ENCODE data around the gene PASD1. TPM values are rescaled to one million over a fixed set of nuclear protein-coding genes. Genes with fewer than 3 reads are reported as not detected.

Gene PASD1
- polyA plus RNA-seq (2011; rRNA removed) (not detected in 2 replicates), polyA minus RNA-seq (2011; rRNA and poly(A)+ RNA removed) (0.09 TPM in 1 of 2 replicates, not detected in the other)

GRCh38 chrX:151563449-151563848, at the start of gene PASD1:
Gene PASD1, plus strand, starts transcription at chrX:151563675. Its CDS starts 37,879 bp downstream, at chrX:151601554.
- CTCF ChIA-PET, result no interaction called here
- no peak within 1 kb of the TSS for H3K27ac ChIP-seq (ENCODE audit: low read depth, low read length)
- POLR2A ChIA-PET, result no interaction called here
- H3K9me3 ChIP-seq (ENCODE audit: control insufficient read depth, insufficient read depth, low read length), result peaks cover 14% of the 10 kb centered on the region
- no peak for TF ChIP-seq CTCF (IDR thresholded peaks at IDR 0.05; ENCODE audit: low read depth, low read length)
- no peak within 1 kb of the TSS for H3K4me3 ChIP-seq (ENCODE audit: low read depth, low read length)
- no peak for DNase-seq (ENCODE audit: low read depth, low spot score)
- no peaks in the 10 kb centered on the region for H3K27me3 ChIP-seq (ENCODE audit: control insufficient read depth, insufficient read depth, low read length)

DNA sequence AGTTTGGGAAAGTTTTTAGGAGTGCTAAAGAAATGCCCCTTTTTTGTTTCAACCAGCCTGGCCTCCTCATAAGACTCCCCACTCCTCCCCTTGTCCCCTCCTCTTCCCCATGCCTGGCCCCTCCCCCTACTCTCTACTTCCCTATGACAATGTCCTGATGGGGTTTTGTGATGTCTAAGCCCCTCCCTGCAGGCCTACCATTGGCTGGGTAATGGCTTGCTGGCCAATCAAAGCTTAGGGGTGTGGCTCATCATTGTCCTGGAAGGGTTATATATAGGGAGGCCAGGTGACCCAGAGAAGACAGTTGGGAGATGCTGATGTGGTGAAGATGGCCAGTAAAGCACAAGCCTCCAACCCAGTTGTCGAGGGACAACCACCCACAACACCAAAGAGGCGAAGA, 48.2 kb upstream of the PASD1 start:
- no peak for TF ChIP-seq CTCF (IDR thresholded peaks at IDR 0.05; ENCODE audit: low read depth, low read length)
- H3K27ac ChIP-seq (ENCODE audit: low read depth, low read length), result no peak overlapping the region
- DNase-seq (ENCODE audit: low read depth, low spot score), result no peak
- ChIA-PET POLR2A (no interaction called here), CTCF (no interaction called here)
- H3K9me3 ChIP-seq (ENCODE audit: control insufficient read depth, insufficient read depth, low read length), result peaks cover 7% of the 10 kb centered on the region
- H3K4me3 ChIP-seq (ENCODE audit: low read depth, low read length), result no peak overlapping the region
- no peaks in the 10 kb centered on the region for H3K27me3 ChIP-seq (ENCODE audit: control insufficient read depth, insufficient read depth, low read length)

- ChIA-PET CTCF (no interaction called here), POLR2A (no interaction called here)
- Histone ChIP-seq H3K4me3 (ENCODE audit: low read depth, low read length) (no peak overlapping the region), H3K27ac (ENCODE audit: low read depth, low read length) (no peak overlapping the region), H3K27me3 (ENCODE audit: control insufficient read depth, insufficient read depth, low read length) (no peaks in the 10 kb centered on the region), H3K9me3 (ENCODE audit: control insufficient read depth, insufficient read depth, low read length) (peaks cover 7% of the 10 kb centered on the region)
- no peak for TF ChIP-seq CTCF (IDR thresholded peaks at IDR 0.05; ENCODE audit: low read depth, low read length)
- no peak for DNase-seq (ENCODE audit: low read depth, low spot score)
These were observed 46.8 kb upstream of the PASD1 start for GRCh38 chrX:151516538-151517187.

GRCh38 chrX:151517421-151517820, 46.1 kb upstream of the PASD1 start:
- Histone ChIP-seq H3K9me3 (ENCODE audit: control insufficient read depth, insufficient read depth, low read length) (peaks cover 7% of the 10 kb centered on the region), H3K27ac (ENCODE audit: low read depth, low read length) (no peak overlapping the region), H3K4me3 (ENCODE audit: low read depth, low read length) (no peak overlapping the region), H3K27me3 (ENCODE audit: control insufficient read depth, insufficient read depth, low read length) (no peaks in the 10 kb centered on the region)
- DNase-seq (ENCODE audit: low read depth, low spot score), result no peak
- TF ChIP-seq CTCF (IDR thresholded peaks at IDR 0.05; ENCODE audit: low read depth, low read length), result no peak
- ChIA-PET POLR2A (no interaction called here), CTCF (no interaction called here)

- POLR2A ChIA-PET, result no interaction called here
- no peak for DNase-seq (ENCODE audit: low read depth, low spot score)
- H3K9me3 ChIP-seq (ENCODE audit: control insufficient read depth, insufficient read depth, low read length), result no peaks in the 10 kb centered on the region
- H3K27ac ChIP-seq (ENCODE audit: low read depth, low read length), result no peak overlapping the region
- TF ChIP-seq CTCF (IDR thresholded peaks at IDR 0.05; ENCODE audit: low read depth, low read length), result no peak
- H3K27me3 ChIP-seq (ENCODE audit: control insufficient read depth, insufficient read depth, low read length), result no peaks in the 10 kb centered on the region
- CTCF ChIA-PET, result interaction anchor here (0.6 kb wide), 1 partner anchor 226 kb away, joined by 3 read pairs; no protein-coding TSS in a partner anchor
- no peak overlapping the region for H3K4me3 ChIP-seq (ENCODE audit: low read depth, low read length)
These were observed 40.1 kb upstream of the PASD1 start for GRCh38 chrX:151523351-151523750.
